HG02981 (cell line): ENCODE measurements around the gene DSCAM.

Source experiments
- ATAC-seq: cut with Tn5 transposase; IDR thresholded peaks from one replicate; pipeline ENCODE4 v1.9.1; 2021; ENCODE audit warnings: mild to moderate bottlenecking, moderate library complexity; ENCODE audit not compliant: unreplicated experiment

Gene DSCAM

DNA sequence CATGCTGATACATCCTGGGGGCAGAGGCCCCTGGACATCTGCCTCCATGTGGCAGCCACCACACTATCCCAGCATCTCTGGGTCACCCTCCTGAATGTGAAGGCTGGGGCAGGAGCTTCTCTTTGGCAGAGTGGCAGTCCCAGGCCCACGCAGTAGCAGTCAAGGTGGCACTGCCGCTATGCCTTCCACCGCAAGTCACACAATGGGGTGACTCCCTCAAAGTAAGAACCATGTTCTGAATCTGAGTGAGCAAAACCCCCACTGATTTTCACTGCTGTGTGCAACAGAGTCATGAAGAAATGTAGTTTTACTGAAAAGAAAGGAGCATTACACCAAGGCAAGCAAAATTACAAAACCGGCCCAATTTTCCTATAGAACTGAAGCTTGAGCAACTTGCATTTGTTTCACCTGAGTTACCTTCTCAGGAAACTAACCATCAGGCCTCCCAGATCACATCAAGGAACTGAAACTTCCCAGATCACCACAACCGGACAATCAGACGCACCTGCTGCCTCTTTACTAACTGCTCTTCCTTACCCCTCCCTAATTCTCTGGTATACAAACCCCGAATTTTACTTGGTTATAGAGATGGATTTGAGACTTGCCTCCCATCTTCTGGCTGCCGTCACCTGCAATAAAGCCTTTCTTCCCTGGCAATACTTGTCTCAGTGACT is 877.1 kb downstream of the DSCAM start:
- no peak for ATAC-seq

DNA sequence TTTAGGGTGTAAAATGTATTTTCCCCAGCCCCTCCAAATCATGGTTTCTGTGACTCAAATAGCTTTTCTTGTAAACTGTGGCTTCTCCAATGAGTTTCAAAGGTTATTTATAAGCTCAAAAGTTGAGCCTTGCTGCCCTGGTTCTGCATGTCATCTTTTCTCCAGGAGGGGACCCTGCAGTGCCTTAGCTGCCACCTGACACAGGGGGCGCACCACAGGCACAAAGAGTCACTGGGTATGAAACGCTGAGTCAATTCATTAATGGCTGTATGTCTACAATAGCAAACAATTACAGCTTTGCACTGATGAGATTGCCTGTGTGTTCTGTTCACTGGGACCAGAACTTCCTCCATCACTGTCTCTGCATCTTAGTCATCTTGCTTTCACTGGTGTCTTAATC is 878.9 kb downstream of the DSCAM start:
- no peak for ATAC-seq

- no peak for ATAC-seq
These were observed 880.2 kb downstream of the DSCAM start for GRCh38 chr21:39966786-39967185.

GRCh38 chr21:39965026-39965425 is 881.9 kb downstream of the DSCAM start:
- no peak for ATAC-seq

DNA sequence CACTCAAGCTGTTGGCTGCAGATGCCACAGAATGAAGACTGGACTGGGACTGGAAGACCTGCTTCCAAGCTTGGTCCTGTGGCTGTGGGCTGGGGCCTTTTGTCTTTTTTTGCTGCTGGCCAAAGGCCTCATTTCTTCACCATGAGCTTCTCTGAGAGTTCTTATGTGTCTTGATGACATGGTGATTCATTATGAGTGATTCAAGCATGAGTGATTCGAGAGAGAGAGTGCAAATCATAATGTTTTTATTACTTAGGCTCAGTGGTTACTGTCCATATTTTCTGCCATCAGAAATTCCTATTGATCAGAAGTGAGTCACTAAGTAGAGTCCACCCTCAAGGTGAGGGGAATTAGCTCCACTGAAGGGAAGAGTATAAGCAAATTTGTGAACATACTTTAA is 885.7 kb downstream of the DSCAM start:
- ATAC-seq, result no peak
